Stimulated activated CD8-positive, alpha-beta memory T cell treated with anti-CD3 and anti-CD28 coated beads, Interleukin-15, amount 100 ng/mL, for 24 hours (primary cell): ENCODE data around the gene TNNI3.
"Not testable (repeated sequence)": the region's sequence is repeated elsewhere in the genome, so short reads cannot be mapped to it uniquely, and the experiment has no call there.

Experiments
- DNase-seq: peaks from one replicate; pipeline ENCODE4 v3.0.0-alpha.2; 2020; ENCODE audit warnings: low read depth

Gene TNNI3

GRCh38 chr19:55112246-55112776 is 45.2 kb downstream of the TNNI3 start:
- no peak for DNase-seq

DNA sequence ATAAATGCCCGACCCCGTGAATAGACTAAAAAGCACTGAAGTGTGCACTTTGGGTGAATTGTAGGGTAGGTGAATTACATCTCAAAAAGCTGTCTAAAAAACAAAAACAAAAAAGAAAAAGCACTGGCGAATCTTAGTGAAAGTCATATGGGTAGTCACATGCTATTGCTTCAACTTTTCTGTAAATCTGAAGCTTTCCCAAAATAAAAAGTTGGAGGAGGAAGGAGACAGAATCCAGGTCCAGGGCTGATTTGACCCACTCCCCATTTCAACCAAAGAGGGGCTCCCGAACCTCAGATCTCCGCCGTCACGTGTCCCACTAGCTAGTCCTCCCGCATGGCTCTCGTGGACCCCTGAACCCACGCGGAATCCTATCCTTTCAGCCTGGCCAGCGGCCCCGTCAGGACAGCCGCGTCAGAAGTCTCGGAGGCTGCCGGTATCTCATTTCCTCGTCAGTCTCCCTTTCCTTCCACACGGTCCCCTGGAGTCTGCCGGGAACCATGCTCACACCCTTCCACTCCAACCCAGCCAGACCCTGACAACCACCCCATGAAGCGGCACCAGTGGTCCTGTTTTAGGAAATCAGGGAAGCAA is 46.2 kb downstream of the TNNI3 start:
- no peak for DNase-seq

GRCh38 chr19:55109527-55110291 is 47.8 kb downstream of the TNNI3 start:
- no peak for DNase-seq

- DNase-seq: not testable (repeated sequence)
These were observed 50.3 kb downstream of the TNNI3 start for GRCh38 chr19:55107252-55107651.

DNA sequence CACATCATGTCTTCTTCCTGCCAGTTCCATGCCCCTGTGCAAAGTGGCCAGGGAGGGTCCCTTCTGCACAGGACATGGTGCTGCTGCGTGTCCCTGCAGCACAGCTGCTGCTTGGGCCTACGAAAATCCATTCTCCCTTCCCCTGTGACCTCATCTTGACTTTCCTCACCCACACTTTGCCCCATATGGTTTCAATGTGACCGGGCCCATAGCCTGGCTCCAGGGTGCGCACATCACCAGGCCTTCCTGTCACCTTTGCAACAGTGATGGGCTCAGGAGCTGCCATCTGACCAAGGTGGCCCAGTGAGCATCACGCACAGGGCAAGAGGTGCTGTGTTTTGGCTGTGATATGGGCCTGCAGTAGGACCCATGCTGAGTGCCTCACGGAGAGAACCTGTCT is 50.9 kb downstream of the TNNI3 start:
- DNase-seq: no peak

DNA sequence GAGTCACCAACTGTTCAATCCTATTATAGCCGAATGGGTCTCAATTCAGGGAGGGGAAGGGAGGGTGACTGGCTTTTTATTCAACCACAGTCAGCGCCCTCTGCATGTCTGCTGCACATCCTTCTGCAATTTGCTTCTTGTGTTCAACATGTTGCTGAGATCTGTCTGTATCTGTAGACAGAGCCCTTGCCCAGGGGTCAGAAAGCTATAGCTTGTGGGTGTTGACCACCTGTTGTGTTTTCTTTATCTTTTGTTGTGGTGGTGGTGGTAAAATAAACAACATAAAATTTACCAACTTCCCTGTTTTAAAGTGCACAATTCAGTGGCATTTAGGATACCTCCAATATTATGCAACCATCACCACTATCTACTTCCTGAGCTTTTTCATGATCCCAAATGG is 52.3 kb downstream of the TNNI3 start:
- DNase-seq: no peak

GRCh38 chr19:55103190-55103589 is 54.3 kb downstream of the TNNI3 start:
- no peak for DNase-seq
